Fibroblast of skin of right quadriceps (primary cell): ENCODE results near the gene BMPR1B.
"Not testable (repeated sequence)": the region's sequence is repeated elsewhere in the genome, so short reads cannot be mapped to it uniquely, and the experiment has no call there.

Source experiments
- DNase-seq: peaks from one replicate; pipeline ENCODE4 v3.0.0-alpha.2; 2013

Gene BMPR1B

GRCh38 chr4:95155759-95156451 lies 398.1 kb downstream of the BMPR1B start:
- DNase-seq = peak; percentile 59

- DNase-seq = no peak
Measured at GRCh38 chr4:95156452-95156765, 398.7 kb downstream of the BMPR1B start.

GRCh38 chr4:95157596-95157995 lies 399.8 kb downstream of the BMPR1B start:
- no peak for DNase-seq

- DNase-seq = no peak
Measured at GRCh38 chr4:95158045-95158444, 400.3 kb downstream of the BMPR1B start.

GRCh38 chr4:95158626-95159025 lies 400.9 kb downstream of the BMPR1B start:
- DNase-seq = no peak

- no peak for DNase-seq
Measured at GRCh38 chr4:95159384-95159783, 401.6 kb downstream of the BMPR1B start.

- no peak for DNase-seq
Measured at GRCh38 chr4:95161781-95162469, 404.2 kb downstream of the BMPR1B start.

GRCh38 chr4:95162867-95163266 lies 405.1 kb downstream of the BMPR1B start:
- no peak for DNase-seq

GRCh38 chr4:95165926-95166524 lies 408.3 kb downstream of the BMPR1B start:
- peak; percentile 61 for DNase-seq

- no peak for DNase-seq
Measured at GRCh38 chr4:95167805-95168204, 410.1 kb downstream of the BMPR1B start.

- DNase-seq = no peak
Measured at GRCh38 chr4:95170176-95170575, 412.4 kb downstream of the BMPR1B start.

- not testable (repeated sequence) for DNase-seq
Measured at GRCh38 chr4:95171377-95171776, 413.6 kb downstream of the BMPR1B start.

GRCh38 chr4:95178938-95179337 lies 421.2 kb downstream of the BMPR1B start:
- DNase-seq = no peak

- no peak for DNase-seq
Measured at GRCh38 chr4:95180531-95181242, 422.9 kb downstream of the BMPR1B start.

- peak; percentile 60 for DNase-seq
Measured at GRCh38 chr4:95181243-95181995, 423.7 kb downstream of the BMPR1B start.

GRCh38 chr4:95181996-95182306 lies 424.2 kb downstream of the BMPR1B start:
- no peak for DNase-seq

- no peak for DNase-seq
Measured at GRCh38 chr4:95183656-95184408, 426.1 kb downstream of the BMPR1B start.

GRCh38 chr4:95186666-95187065 lies 428.9 kb downstream of the BMPR1B start:
- no peak for DNase-seq

- no peak for DNase-seq
Measured at GRCh38 chr4:95188701-95189370, 431.1 kb downstream of the BMPR1B start.

- no peak for DNase-seq
Measured at GRCh38 chr4:95190751-95191436, 433.1 kb downstream of the BMPR1B start.

GRCh38 chr4:95191537-95191936 lies 433.8 kb downstream of the BMPR1B start:
- no peak for DNase-seq
